Thyroid gland (tissue), 4 donors: ENCODE data around the gene NCMAP.

Experiments
- CTCF ChIP-seq, 6 experiments: fragments of 200-600 bp in 3 of 6; fragments of 450-650 bp in 3 of 6; sonication (generic) in 3 of 6; IDR thresholded peaks; one replicate each; pipeline ENCODE4 v1.5.1; 2016 to 2019; ENCODE audit warnings: antibody characterized with exemption in 6 of 6, mild to moderate bottlenecking in 2 of 6, inconsistent platforms in 1 of 6, moderate library complexity in 1 of 6
- POLR2A ChIP-seq, 2 donors: fragments of 450-650 bp; IDR thresholded peaks; one replicate each; pipeline ENCODE4 v1.6.1; 2017; ENCODE audit warnings: antibody characterized with exemption in 2 of 2, mild to moderate bottlenecking in 2 of 2, moderate library complexity in 1 of 2

GRCh38 chr1:24586970-24587820 is 31.3 kb downstream of the NCMAP start:
- TF ChIP-seq CTCF (IDR thresholded peaks at IDR 0.05) (peak in 5 of 6 experiments; percentile 54 to 87 (median 82)), POLR2A (IDR thresholded peaks at IDR 0.05) (no peak)
